BE2C (cell line): ENCODE data around the gene FARSA.

Experiments used
- DNase-seq: peaks from one replicate; pipeline ENCODE4 v3.0.0-alpha.2; 2020
- H3K27me3 ChIP-seq: fragments of 250-450 bp; sonication (Bioruptor Pico); 2 replicates; pipeline ENCODE4 v1.5.1; 2020; ENCODE audit warnings: mild to moderate bottlenecking
- H3K36me3 ChIP-seq: fragments of 250-450 bp; sonication (Bioruptor Pico); 2 replicates; pipeline ENCODE4 v1.5.1; 2020; ENCODE audit warnings: mild to moderate bottlenecking
- H3K4me1 ChIP-seq: fragments of 250-450 bp; sonication (Bioruptor Pico); 2 replicates; pipeline ENCODE4 v1.5.1; 2020
- H3K4me3 ChIP-seq: 2 replicates; pipeline ENCODE4 v1.5.1; 2011; ENCODE audit warnings: low read depth, low read length
- H3K9me3 ChIP-seq: fragments of 250-450 bp; sonication (Bioruptor Pico); 2 replicates; pipeline ENCODE4 v1.5.1; 2020
- CTCF ChIP-seq: IDR thresholded peaks from 2 replicates; pipeline ENCODE4 v1.5.1; 2012; ENCODE audit warnings: mild to moderate bottlenecking, low read depth, low read length

Gene FARSA

GRCh38 chr19:12872941-12873890, 60.3 kb downstream of the FARSA start:
- Histone ChIP-seq H3K27me3 (no peaks in the 10 kb centered on the region), H3K9me3 (no peaks in the 10 kb centered on the region), H3K4me3 (no peak overlapping the region), H3K36me3 (peaks cover 36% of the 10 kb centered on the region), H3K4me1 (no peaks in the 10 kb centered on the region)
- no peak for TF ChIP-seq CTCF
- peak; percentile 81 for DNase-seq
